A673 (cell line): ENCODE measurements around the gene TREX2. TPM values are rescaled to one million over a fixed set of nuclear protein-coding genes. Genes with fewer than 3 reads are reported as not detected.

Source experiments
- BruUV-seq: library from RNA; stranded (reverse); fragments of 400-500 nt; replicated peaks from 2 replicates; lab custom pipeline; 2021; lab: Mats Ljungman, UMichigan
- CTCF ChIA-PET: fragments of 300-600 bp; sonication (Branson Sonifier 250); formaldehyde crosslinking; loops from one replicate; lab custom pipeline; 2022; ENCODE audit warnings: antibody characterized with exemption; lab: Charles Lee
- POLR2A ChIA-PET: fragments of 300-600 bp; sonication (Branson Sonifier 250); formaldehyde crosslinking; loops from one replicate; lab custom pipeline; 2022; ENCODE audit warnings: antibody characterized with exemption; ENCODE audit not compliant: low non-redundant PET; lab: Charles Lee
- DNase-seq: peaks from one replicate; pipeline ENCODE4 v3.0.0-alpha.2; 2015; ENCODE audit warnings: low spot score
- H3K27ac ChIP-seq: fragments of 200-600 bp; sonication (generic); 2 replicates; pipeline ENCODE4 v1.5.1; 2016; ENCODE audit warnings: mixed run types, low read depth, mild to moderate bottlenecking, mixed read lengths, antibody characterized with exemption, low read length; ENCODE audit not compliant: poor library complexity, severe bottlenecking
- H3K27me3 ChIP-seq: fragments of 200-600 bp; sonication (generic); replicated peaks from 2 replicates; pipeline ENCODE4 v1.6.1; 2017; ENCODE audit warnings: mixed run types, low read depth, mild to moderate bottlenecking, mixed read lengths, antibody characterized with exemption, low read length; ENCODE audit not compliant: insufficient read depth, poor library complexity
- H3K36me3 ChIP-seq: fragments of 200-600 bp; sonication (generic); 2 replicates; pipeline ENCODE4 v1.6.1; 2016; ENCODE audit warnings: mixed run types, mild to moderate bottlenecking, mixed read lengths, antibody characterized with exemption, low read length; ENCODE audit not compliant: insufficient read depth, poor library complexity, severe bottlenecking
- H3K4me1 ChIP-seq: fragments of 200-600 bp; sonication (generic); 2 replicates; pipeline ENCODE4 v1.6.1; 2017; ENCODE audit warnings: mixed run types, mild to moderate bottlenecking, mixed read lengths, antibody characterized with exemption, low read length; ENCODE audit not compliant: insufficient read depth, poor library complexity, severe bottlenecking
- H3K4me3 ChIP-seq: fragments of 200-600 bp; sonication (generic); 2 replicates; pipeline ENCODE4 v1.5.1; 2016; ENCODE audit warnings: low read depth, mixed run types, mild to moderate bottlenecking, mixed read lengths, low read length; ENCODE audit not compliant: poor library complexity, severe bottlenecking
- H3K9me3 ChIP-seq: fragments of 200-600 bp; sonication (generic); 2 replicates; pipeline ENCODE4 v1.6.1; 2016; ENCODE audit warnings: mixed run types, low read depth, mild to moderate bottlenecking, mixed read lengths, antibody characterized with exemption, low read length; ENCODE audit not compliant: poor library complexity, severe bottlenecking
- CTCF ChIP-seq: fragments of 300-800, 200-600 bp; sonication (generic); conservative IDR thresholded peaks from 2 replicates; pipeline ENCODE4 v1.5.1; 2017; ENCODE audit warnings: low read depth, mild to moderate bottlenecking, antibody characterized with exemption, low read length, moderate library complexity, mixed read lengths
- EZH2 ChIP-seq: fragments of 200-600 bp; sonication (generic); IDR thresholded peaks from 2 replicates; pipeline ENCODE4 v1.6.1; 2017; ENCODE audit warnings: borderline replicate concordance, low read depth, mild to moderate bottlenecking, mixed read lengths, antibody characterized with exemption, low read length; ENCODE audit not compliant: poor library complexity, severe bottlenecking
- intact Hi-C: fragments of 100-400 bp; cut with micrococcal nuclease; formaldehyde crosslinking; loops from one replicate; pipeline ENCODE4 v1.10.0; 2022; ENCODE audit not compliant: unreplicated experiment
- total RNA-seq: library from RNA; stranded (reverse); gene quantifications from 2 replicates; pipeline ENCODE4 v1.2.3, GENCODE V29; 2021

Gene TREX2
- total RNA-seq, 1 experiment from 2014 or later, result 0.77 TPM

GRCh38 chrX:153396320-153397195, 49.3 kb downstream of the TREX2 start:
- TF ChIP-seq CTCF (no peak), EZH2 (no peak)
- DNase-seq, result no peak

GRCh38 chrX:153395613-153396319, 50.1 kb downstream of the TREX2 start:
- TF ChIP-seq EZH2, result no peak
- Histone ChIP-seq H3K9me3 (no peaks in the 10 kb centered on the region), H3K27ac (no peak overlapping the region), H3K4me3 (no peak overlapping the region), H3K27me3 (no peaks in the 10 kb centered on the region), H3K36me3 (no peaks in the 10 kb centered on the region), H3K4me1 (no peaks in the 10 kb centered on the region)
- ChIA-PET CTCF (no interaction called here), POLR2A (no interaction called here)
- intact Hi-C loops, result no loop called here
- no peak for DNase-seq
- BruUV-seq, result no TSS peak

More at GRCh38 chrX:153396320-153397195, 49.3 kb downstream of the TREX2 start:
- Histone ChIP-seq H3K9me3 (no peaks in the 10 kb centered on the region), H3K4me1 (no peaks in the 10 kb centered on the region), H3K36me3 (no peaks in the 10 kb centered on the region), H3K27me3 (no peaks in the 10 kb centered on the region), H3K4me3 (no peak overlapping the region), H3K27ac (no peak overlapping the region)
- ChIA-PET POLR2A (no interaction called here), CTCF (no interaction called here)
- no TSS peak for BruUV-seq
- intact Hi-C loops, result no loop called here

- intact Hi-C loops, result no loop called here
- no peaks in the 10 kb centered on the region for H3K4me1 ChIP-seq
- no peaks in the 10 kb centered on the region for H3K9me3 ChIP-seq
- TF ChIP-seq EZH2 (no peak), CTCF (no peak)
- POLR2A ChIA-PET, result no interaction called here
- no TSS peak for BruUV-seq
- H3K36me3 ChIP-seq, result no peaks in the 10 kb centered on the region
- no peak overlapping the region for H3K4me3 ChIP-seq
- DNase-seq, result no peak
- CTCF ChIA-PET, result no interaction called here
- H3K27ac ChIP-seq, result no peak overlapping the region
- no peaks in the 10 kb centered on the region for H3K27me3 ChIP-seq
These were observed 51.2 kb downstream of the TREX2 start for GRCh38 chrX:153394612-153395011.

Other genes with a start within 250 kb of the TREX2 start
- gene PNMA6F, start 124.3 kb downstream of the TREX2 start, total RNA-seq, result not detected in 2 replicates
- 14.7 and 16.9 TPM in 2 replicates for gene ZNF275, start 111.9 kb downstream of the TREX2 start, total RNA-seq
- gene PNMA6E, start 44.7 kb downstream of the TREX2 start, total RNA-seq, result not detected in 2 replicates
- 0.41 and 0.55 TPM in 2 replicates for gene ZFP92, start 34.6 kb downstream of the TREX2 start, total RNA-seq
- 75.3 and 82.6 TPM in 2 replicates for gene HAUS7, start 24.5 kb upstream of the TREX2 start, total RNA-seq
- 51.8 and 90.9 TPM in 2 replicates for gene BGN, start 48.9 kb upstream of the TREX2 start, total RNA-seq
- gene ATP2B3, start 71.6 kb upstream of the TREX2 start, total RNA-seq, result 0.11 and 0.42 TPM in 2 replicates
- gene CCNQ, start 153.1 kb upstream of the TREX2 start, total RNA-seq, result 27.1 and 32.4 TPM in 2 replicates
- gene DUSP9, start 201.1 kb upstream of the TREX2 start, total RNA-seq, result 0.92 and 1.4 TPM in 2 replicates
- 0.52 and 0.60 TPM in 2 replicates for gene PNCK, start 227.8 kb upstream of the TREX2 start, total RNA-seq
- gene SLC6A8, start 241.9 kb upstream of the TREX2 start, total RNA-seq, result 41.4 and 49.8 TPM in 2 replicates